HepG2 (cell line): Measurements from ENCODE around the gene DALRD3. TPM values are rescaled to one million over a fixed set of nuclear protein-coding genes. Genes with fewer than 3 reads are reported as not detected.
A peak's percentile ranks its signal among the peaks of the same experiment; 100 is the strongest.

Experiments used
- ARNT ChIP-seq: fragments of 450-650 bp; IDR thresholded peaks from 2 replicates; pipeline ENCODE4 v1.6.1; 2017
- CBFB ChIP-seq: sonication (generic); formaldehyde crosslinking; IDR thresholded peaks from 2 replicates; pipeline ENCODE4 v1.4.0; 2020; ENCODE audit warnings: missing genetic modification reagents
- FOXJ3 ChIP-seq: sonication (generic); formaldehyde crosslinking; IDR thresholded peaks from 2 replicates; pipeline ENCODE4 v1.4.0; 2020; ENCODE audit warnings: missing genetic modification reagents, mild to moderate bottlenecking, borderline replicate concordance
- FOXO1 ChIP-seq: sonication (generic); formaldehyde crosslinking; IDR thresholded peaks from 2 replicates; pipeline ENCODE4 v1.4.0; 2020; ENCODE audit warnings: missing genetic modification reagents
- HIVEP1 ChIP-seq: sonication (generic); formaldehyde crosslinking; IDR thresholded peaks from 2 replicates; pipeline ENCODE4 v1.4.0; 2020; ENCODE audit warnings: mild to moderate bottlenecking, missing genetic modification reagents
- MED13 ChIP-seq: sonication (generic); formaldehyde crosslinking; IDR thresholded peaks from 2 replicates; pipeline ENCODE4 v1.5.0; 2020; ENCODE audit warnings: missing genetic modification reagents
- NFE2L1 ChIP-seq: sonication (generic); formaldehyde crosslinking; IDR thresholded peaks from 2 replicates; pipeline ENCODE4 v1.4.0; 2020; ENCODE audit warnings: missing genetic modification reagents, mild to moderate bottlenecking, borderline replicate concordance
- NR2F6 ChIP-seq, 2 experiments: IDR thresholded peaks; 2 replicates each; pipeline ENCODE4 v1.6.1; 2016; ENCODE audit warnings: antibody characterized with exemption in 1 of 2, mild to moderate bottlenecking in 1 of 2
- PCBP1 ChIP-seq: fragments of 200-400 bp; formaldehyde crosslinking; IDR thresholded peaks from 2 replicates; pipeline ENCODE4 v1.6.1; 2017; ENCODE audit warnings: mild to moderate bottlenecking, low read depth, low read length, borderline replicate concordance
- PHF5A ChIP-seq: IDR thresholded peaks from one replicate; pipeline ENCODE4 v1.6.1; 2018; ENCODE audit warnings: low read depth, missing genetic modification reagents; ENCODE audit not compliant: unreplicated experiment
- POLR2AphosphoS5 ChIP-seq: IDR thresholded peaks from 2 replicates; pipeline ENCODE4 v1.6.1; 2012; ENCODE audit warnings: low read depth, low read length
- RARA ChIP-seq: IDR thresholded peaks from 2 replicates; pipeline ENCODE4 v1.6.1; 2016; ENCODE audit warnings: missing genetic modification reagents, missing compliant biosample characterization
- SMARCE1 ChIP-seq: fragments of 450-650 bp; IDR thresholded peaks from 2 replicates; pipeline ENCODE4 v1.6.1; 2017; ENCODE audit warnings: borderline replicate concordance
- SP4 ChIP-seq: sonication (generic); formaldehyde crosslinking; IDR thresholded peaks from 2 replicates; pipeline ENCODE4 v1.8.1; 2023; ENCODE audit warnings: mild to moderate bottlenecking, missing genetic modification reagents
- ZFP90 ChIP-seq: sonication (generic); formaldehyde crosslinking; IDR thresholded peaks from 2 replicates; pipeline ENCODE4 v1.8.0; 2022; ENCODE audit warnings: missing genetic modification reagents, mild to moderate bottlenecking, inconsistent platforms, borderline replicate concordance
- ZNF570 ChIP-seq: sonication (generic); formaldehyde crosslinking; IDR thresholded peaks from 2 replicates; pipeline ENCODE4 v1.4.0; 2020; ENCODE audit warnings: mild to moderate bottlenecking, missing genetic modification reagents, borderline replicate concordance
- ZNF572 ChIP-seq: sonication (generic); formaldehyde crosslinking; IDR thresholded peaks from 2 replicates; pipeline ENCODE4 v1.5.1; 2020; ENCODE audit warnings: mild to moderate bottlenecking, missing genetic modification reagents
- ZNF672 ChIP-seq: sonication (generic); formaldehyde crosslinking; IDR thresholded peaks from 2 replicates; pipeline ENCODE4 v1.8.1; 2022; ENCODE audit warnings: missing genetic modification reagents
- ZNF678 ChIP-seq: sonication (generic); formaldehyde crosslinking; IDR thresholded peaks from 2 replicates; pipeline ENCODE4 v1.4.0; 2020; ENCODE audit warnings: mild to moderate bottlenecking, missing genetic modification reagents
- ZNF883 ChIP-seq: sonication (generic); formaldehyde crosslinking; IDR thresholded peaks from 2 replicates; pipeline ENCODE4 v1.5.1; 2020; ENCODE audit warnings: mild to moderate bottlenecking, missing genetic modification reagents; ENCODE audit errors: not compliant biosample characterization
- ZSCAN22 ChIP-seq: sonication (generic); formaldehyde crosslinking; IDR thresholded peaks from 2 replicates; pipeline ENCODE4 v1.4.0; 2020; ENCODE audit warnings: mild to moderate bottlenecking, missing genetic modification reagents
- polyA plus RNA-seq, 8 experiments: library from polyadenylated mRNA; depleted of rRNA in 3 of 8; stranded (reverse) in 7 of 8; unstranded in 1 of 8; fragments of >200 nt; fragmentation: Illumina TruSeq in 4 of 8; extraction: Trizol in 4 of 8; gene quantifications; 2 replicates each; pipeline versions ENCODE4 v1.2.1 to v1.2.3, GENCODE V29; 2011 to 2016; ENCODE audit warnings: low read depth in 4 of 8, missing spikeins in 1 of 8, mixed read lengths in 1 of 8; ENCODE audit not compliant: insufficient read depth in 1 of 8
- total RNA-seq, 5 experiments: library from RNA; depleted of rRNA; stranded (reverse); fragments of >200 nt; fragmentation: Illumina TruSeq; extraction: Trizol; gene quantifications; 2 replicates each; pipeline ENCODE4 v1.2.3, GENCODE V29; 2016; ENCODE audit warnings: low read depth in 1 of 5
- TF ChIP-seq, protein P1 (sequence below): sonication (generic); formaldehyde crosslinking; IDR thresholded peaks from 2 replicates; pipeline ENCODE4 v1.9.0; 2021; ENCODE audit warnings: missing genetic modification reagents, borderline replicate concordance
- TF ChIP-seq, protein P2 (sequence below): IDR thresholded peaks from 2 replicates; pipeline ENCODE4 v1.6.1; 2016; ENCODE audit warnings: low read depth
- TF ChIP-seq, protein P3 (sequence below): sonication (generic); formaldehyde crosslinking; IDR thresholded peaks from 2 replicates; pipeline ENCODE4 v1.5.0; 2020; ENCODE audit warnings: missing genetic modification reagents
- TF ChIP-seq, protein P4 (sequence below): sonication (generic); formaldehyde crosslinking; IDR thresholded peaks from 2 replicates; pipeline ENCODE4 v1.4.0; 2020; ENCODE audit warnings: mild to moderate bottlenecking, missing genetic modification reagents

The DALRD3 gene
- total and polyA plus RNA-seq, 2 of the 13 experiments (the other 11 are each of a cell fraction or from before 2014, with no cell fraction given), result 19.9 to 36.5 TPM

GRCh38 chr3:49028673-49029562 is 10.5 kb upstream of the DALRD3 start, which contains the start of gene IMPDH2 (continued):
- TF ChIP-seq PHF5A (CRISPR knock-in tag), result peak; percentile 37
- no peak; the same call in 1 of the 2 replicates for TF ChIP-seq ZNF570 (CRISPR knock-in tag)
- peak; percentile 73; the same call in 1 of the 2 replicates for TF ChIP-seq ZNF678 (CRISPR knock-in tag)
- peak; percentile 98 for TF ChIP-seq POLR2AphosphoS5
- peak; percentile 40; the same call in 1 of the 2 replicates for TF ChIP-seq RARA (CRISPR knock-in tag)
- TF ChIP-seq SP4 (CRISPR knock-in tag), result peak; percentile 87
- TF ChIP-seq, protein P1, sequence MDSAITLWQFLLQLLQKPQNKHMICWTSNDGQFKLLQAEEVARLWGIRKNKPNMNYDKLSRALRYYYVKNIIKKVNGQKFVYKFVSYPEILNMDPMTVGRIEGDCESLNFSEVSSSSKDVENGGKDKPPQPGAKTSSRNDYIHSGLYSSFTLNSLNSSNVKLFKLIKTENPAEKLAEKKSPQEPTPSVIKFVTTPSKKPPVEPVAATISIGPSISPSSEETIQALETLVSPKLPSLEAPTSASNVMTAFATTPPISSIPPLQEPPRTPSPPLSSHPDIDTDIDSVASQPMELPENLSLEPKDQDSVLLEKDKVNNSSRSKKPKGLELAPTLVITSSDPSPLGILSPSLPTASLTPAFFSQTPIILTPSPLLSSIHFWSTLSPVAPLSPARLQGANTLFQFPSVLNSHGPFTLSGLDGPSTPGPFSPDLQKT (CRISPR knock-in tag), result peak; percentile 67; the same call in 1 of the 2 replicates
- TF ChIP-seq PCBP1, result no peak
- peak; percentile 42; the same call in 1 of the 2 replicates for TF ChIP-seq MED13 (CRISPR knock-in tag)
- TF ChIP-seq, protein P2, sequence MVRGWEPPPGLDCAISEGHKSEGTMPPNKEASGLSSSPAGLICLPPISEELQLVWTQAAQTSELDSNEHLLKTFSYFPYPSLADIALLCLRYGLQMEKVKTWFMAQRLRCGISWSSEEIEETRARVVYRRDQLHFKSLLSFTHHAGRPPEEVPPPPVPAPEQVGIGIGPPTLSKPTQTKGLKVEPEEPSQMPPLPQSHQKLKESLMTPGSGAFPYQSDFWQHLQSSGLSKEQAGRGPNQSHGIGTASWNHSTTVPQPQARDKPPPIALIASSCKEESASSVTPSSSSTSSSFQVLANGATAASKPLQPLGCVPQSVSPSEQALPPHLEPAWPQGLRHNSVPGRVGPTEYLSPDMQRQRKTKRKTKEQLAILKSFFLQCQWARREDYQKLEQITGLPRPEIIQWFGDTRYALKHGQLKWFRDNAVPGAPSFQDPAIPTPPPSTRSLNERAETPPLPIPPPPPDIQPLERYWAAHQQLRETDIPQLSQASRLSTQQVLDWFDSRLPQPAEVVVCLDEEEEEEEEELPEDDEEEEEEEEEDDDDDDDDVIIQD, result peak; percentile 67
- peak; percentile 58 for TF ChIP-seq FOXO1
- TF ChIP-seq, protein P3, sequence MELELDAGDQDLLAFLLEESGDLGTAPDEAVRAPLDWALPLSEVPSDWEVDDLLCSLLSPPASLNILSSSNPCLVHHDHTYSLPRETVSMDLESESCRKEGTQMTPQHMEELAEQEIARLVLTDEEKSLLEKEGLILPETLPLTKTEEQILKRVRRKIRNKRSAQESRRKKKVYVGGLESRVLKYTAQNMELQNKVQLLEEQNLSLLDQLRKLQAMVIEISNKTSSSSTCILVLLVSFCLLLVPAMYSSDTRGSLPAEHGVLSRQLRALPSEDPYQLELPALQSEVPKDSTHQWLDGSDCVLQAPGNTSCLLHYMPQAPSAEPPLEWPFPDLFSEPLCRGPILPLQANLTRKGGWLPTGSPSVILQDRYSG (CRISPR knock-in tag), result no peak
- TF ChIP-seq SMARCE1, result no peak
- TF ChIP-seq, protein P4, sequence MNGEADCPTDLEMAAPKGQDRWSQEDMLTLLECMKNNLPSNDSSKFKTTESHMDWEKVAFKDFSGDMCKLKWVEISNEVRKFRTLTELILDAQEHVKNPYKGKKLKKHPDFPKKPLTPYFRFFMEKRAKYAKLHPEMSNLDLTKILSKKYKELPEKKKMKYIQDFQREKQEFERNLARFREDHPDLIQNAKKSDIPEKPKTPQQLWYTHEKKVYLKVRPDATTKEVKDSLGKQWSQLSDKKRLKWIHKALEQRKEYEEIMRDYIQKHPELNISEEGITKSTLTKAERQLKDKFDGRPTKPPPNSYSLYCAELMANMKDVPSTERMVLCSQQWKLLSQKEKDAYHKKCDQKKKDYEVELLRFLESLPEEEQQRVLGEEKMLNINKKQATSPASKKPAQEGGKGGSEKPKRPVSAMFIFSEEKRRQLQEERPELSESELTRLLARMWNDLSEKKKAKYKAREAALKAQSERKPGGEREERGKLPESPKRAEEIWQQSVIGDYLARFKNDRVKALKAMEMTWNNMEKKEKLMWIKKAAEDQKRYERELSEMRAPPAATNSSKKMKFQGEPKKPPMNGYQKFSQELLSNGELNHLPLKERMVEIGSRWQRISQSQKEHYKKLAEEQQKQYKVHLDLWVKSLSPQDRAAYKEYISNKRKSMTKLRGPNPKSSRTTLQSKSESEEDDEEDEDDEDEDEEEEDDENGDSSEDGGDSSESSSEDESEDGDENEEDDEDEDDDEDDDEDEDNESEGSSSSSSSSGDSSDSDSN, result peak; percentile 77
- no peak for TF ChIP-seq ZSCAN22
- TF ChIP-seq ZNF672 (CRISPR knock-in tag), result 0 out of 2 replicates have a peak, but pooled peaks have one; percentile 46
- TF ChIP-seq FOXJ3 (CRISPR knock-in tag), result peak; percentile 67; the same call in 1 of the 2 replicates
- TF ChIP-seq NR2F6 (IDR thresholded peaks at IDR 0.05), result no peak
- peak; percentile 33; the same call in 1 of the 2 replicates for TF ChIP-seq NR2F6 (CRISPR knock-in tag; IDR thresholded peaks at IDR 0.05)
- TF ChIP-seq ARNT, result no peak
- no peak for TF ChIP-seq ZNF883 (CRISPR knock-in tag)
- TF ChIP-seq ZNF572 (CRISPR knock-in tag), result no peak
- peak; percentile 93 for TF ChIP-seq HIVEP1 (CRISPR knock-in tag)
- TF ChIP-seq ZFP90 (CRISPR knock-in tag), result peak; percentile 92
- TF ChIP-seq CBFB, result peak; percentile 90
- TF ChIP-seq NFE2L1 (CRISPR knock-in tag), result no peak; the same call in 1 of the 2 replicates
